CD4-positive, alpha-beta T cell treated with Interleukin-15 for 1 hour (primary cell): ENCODE data around the gene TMEM63A.

ENCODE experiments used
- DNase-seq: peaks from one replicate; pipeline ENCODE4 v3.0.0-alpha.2; 2020

Gene TMEM63A

DNA sequence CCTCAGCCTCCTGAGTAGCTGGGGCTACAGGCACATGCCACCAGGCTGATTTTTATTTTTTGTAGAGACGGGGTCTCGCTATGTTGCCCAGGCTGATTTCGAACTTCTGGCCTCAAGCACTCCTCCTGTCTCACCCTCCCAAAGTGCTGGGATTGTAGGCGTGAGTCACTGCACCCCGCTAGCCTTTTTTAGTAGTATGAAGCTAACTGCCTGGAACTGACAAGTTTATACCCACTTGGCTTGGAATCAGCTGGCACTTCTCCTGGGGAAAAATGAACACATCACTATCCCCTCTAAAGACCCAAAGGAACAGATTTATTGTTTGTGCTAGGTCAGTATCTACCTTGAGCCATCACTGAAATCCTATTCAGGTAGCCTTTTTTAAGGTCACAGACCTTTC, 19.0 kb downstream of the TMEM63A start:
- no peak for DNase-seq

DNA sequence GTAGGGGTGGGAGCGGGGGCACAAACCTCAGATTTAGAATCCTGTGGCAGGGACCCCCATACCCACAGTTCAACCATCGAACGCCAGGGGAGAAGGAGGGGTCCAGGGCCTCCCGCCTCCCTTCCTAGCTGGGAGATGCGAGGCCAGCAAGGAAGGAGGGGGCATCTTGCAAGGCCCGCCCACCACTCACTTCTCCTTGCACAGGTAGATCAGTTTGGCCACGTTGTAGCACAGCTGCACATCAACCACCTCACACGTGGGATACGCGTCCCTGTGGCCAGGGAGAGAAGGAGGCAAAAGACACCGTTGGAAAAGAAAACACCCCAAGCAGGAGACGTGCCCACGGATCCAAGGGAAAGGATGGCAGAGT, 19.6 kb downstream of the TMEM63A start:
- no peak for DNase-seq

DNA sequence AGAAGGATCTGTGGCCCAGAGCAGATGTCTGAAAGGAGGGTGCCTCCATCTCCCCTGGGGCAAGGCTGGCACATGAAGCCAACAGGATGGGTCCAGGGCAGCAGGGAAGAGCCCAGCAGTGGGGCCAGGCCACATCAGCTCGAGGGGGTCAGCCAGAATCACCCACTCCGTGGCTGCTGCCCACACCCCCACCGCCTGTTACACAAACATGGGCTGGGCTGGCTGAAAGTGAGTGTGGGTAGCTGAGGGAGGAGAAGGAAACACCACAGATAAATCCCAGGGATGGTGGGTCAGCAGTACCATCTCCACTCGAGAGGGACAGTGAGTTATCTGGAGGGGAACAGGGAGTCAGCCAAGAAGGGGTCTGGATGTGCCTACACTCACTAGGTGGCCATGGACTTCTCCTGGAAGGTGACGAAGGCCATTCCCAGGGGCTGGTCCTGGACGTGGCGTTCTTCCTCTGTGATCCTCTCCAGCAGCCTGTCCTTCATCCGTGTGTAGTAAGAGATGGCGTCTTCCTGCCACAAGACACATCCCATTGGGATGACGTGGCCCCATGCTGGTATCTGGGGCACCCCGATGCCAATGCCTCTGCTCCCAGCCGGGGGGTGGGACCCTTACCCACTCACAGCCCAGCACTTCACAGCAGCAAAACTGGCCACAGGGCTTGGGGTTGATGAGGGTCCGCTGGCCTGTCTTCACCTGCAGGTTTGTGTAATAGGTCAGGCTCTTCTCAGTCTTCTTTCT, 20.2 kb downstream of the TMEM63A start:
- DNase-seq, result no peak

DNA sequence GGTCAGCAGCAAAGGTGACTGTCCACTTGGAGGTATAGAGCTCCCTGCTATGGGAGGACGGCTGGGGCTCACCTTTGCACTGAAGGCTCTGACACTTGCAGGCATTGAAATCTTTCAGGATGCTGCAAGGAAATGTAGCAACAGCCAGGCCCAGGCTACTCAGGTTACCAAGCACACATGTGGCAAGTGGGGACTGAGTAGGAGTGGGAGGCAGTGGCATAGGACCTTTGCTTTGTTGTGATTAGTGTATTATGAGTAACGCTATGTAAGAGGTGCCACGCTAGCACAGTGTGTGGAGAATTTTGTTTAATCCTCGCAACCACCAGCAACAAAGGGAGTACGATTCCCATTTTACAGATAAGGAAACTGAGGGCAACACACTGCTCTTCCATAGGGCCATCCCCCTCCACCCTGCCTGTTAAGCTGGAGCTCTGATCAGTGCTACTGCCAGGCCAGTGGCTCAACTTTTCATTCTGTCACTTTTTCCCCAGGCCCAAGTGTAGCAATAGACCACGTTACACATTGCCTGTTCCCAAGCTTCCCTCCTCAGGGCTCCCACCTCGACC, 21.2 kb downstream of the TMEM63A start:
- DNase-seq, result no peak

DNA sequence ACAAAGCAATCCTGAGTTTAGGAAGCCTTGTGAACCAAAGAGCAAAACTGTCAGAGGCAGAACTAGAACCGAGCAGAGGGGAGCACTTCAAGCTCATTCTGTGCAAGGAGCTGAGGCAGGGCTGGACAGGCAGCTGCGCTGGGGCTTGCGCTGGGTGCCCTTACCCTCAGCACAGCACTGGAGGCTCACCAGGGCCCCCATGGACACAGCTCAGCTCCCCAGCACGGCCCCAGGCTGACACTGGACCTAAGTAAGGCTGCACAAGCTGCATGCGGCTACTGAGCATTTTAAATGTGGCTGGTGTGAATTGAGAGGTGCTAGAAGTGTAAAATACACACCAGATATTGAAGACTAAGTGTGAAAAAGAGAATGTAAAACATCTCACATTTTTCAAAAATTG, 22.1 kb downstream of the TMEM63A start:
- no peak for DNase-seq

DNA sequence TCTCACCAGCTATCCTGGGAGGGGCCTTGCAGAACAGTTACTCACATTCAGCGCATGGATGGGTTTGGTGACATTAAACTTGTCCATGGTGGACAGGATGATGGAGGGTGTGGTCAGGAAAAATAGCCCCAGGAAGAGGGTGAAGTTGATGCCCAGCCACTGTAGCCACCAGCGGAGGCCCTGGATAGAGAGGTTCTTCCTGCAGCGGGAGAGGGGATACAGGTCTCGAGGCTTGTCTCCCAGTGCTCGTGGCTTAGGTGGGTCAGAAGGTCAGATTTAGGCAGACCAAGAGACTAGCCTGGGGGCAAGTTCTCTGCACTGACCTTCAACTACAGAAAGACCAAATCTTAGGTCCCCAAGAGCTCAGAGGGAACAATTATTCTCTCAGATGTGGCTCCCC, 23.0 kb downstream of the TMEM63A start:
- DNase-seq, result no peak

DNA sequence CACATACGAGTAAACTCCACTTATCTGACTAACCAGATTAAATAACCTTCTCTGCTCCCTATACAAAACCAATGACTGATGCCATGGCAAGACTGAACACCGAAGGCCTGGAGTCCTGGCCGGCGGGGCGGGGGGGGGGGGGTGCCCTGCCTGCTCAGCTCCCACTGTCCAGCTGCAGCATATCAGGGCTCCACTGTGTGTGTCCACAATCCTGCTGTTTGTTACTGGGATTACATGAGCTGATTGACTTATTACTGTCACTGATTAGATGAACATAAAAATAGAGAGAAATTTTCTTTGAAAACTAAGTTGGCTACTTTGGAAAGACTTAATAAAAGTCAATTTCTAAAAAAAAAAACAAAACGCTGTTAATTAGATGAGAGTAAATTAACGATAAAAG, 24.9 kb downstream of the TMEM63A start:
- no peak for DNase-seq

DNA sequence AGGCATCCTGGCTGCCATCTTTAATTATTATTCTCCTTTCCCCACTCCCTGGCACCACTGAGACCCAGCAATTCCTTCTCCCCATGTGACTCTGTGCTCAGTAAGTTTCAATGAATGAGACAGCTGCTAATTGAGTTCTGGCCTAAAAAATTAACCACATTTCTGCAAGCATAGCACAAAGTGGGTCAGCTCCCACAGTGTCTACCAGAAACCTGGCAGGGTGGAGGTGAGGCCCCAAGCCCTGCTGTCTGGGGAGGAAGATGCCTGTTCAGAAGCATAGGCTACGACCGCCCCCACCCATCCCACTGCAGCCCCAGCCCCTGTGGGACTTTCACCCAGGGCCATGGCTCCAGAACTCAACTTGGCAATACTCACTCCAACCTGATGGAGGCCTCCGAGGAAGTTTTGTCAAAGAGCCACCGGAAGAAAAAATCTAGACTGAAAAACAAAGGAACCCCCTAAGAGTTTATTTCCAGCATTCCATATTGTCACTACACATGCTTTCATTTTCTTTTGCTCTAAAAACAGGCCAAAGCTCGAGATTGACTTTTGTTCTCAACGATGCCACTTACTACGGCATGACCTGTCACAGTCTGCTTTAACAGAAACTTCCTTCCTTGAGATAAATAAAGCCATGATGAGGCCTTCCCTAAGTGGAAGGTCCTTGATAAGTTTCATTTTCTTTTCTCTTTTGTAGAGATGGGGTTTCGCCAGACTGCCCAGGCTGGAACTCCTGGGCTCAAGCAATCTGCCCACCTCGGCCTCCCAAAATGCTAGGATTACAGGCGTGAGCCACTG, 26.5 kb downstream of the TMEM63A start:
- DNase-seq, result no peak

DNA sequence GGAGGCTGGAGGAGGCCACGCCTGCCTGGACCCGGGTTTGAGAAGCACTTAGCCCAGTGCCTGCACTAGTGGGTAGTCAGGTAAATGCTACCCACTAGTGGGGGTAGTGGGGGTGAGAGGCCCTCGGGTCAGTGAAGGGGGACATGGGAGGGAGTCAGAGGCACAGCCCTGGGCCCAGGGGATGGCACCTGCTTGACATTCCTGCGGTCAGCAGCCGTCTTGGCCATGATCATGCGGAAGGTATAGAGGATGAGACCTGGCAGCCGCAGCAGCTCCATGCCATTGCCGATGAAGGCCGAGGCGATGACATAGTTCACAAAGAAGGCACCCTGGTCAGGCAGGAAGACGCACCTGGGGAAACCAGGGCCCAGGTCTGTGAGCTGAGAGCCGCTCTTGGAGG, 28.7 kb downstream of the TMEM63A start:
- no peak for DNase-seq

DNA sequence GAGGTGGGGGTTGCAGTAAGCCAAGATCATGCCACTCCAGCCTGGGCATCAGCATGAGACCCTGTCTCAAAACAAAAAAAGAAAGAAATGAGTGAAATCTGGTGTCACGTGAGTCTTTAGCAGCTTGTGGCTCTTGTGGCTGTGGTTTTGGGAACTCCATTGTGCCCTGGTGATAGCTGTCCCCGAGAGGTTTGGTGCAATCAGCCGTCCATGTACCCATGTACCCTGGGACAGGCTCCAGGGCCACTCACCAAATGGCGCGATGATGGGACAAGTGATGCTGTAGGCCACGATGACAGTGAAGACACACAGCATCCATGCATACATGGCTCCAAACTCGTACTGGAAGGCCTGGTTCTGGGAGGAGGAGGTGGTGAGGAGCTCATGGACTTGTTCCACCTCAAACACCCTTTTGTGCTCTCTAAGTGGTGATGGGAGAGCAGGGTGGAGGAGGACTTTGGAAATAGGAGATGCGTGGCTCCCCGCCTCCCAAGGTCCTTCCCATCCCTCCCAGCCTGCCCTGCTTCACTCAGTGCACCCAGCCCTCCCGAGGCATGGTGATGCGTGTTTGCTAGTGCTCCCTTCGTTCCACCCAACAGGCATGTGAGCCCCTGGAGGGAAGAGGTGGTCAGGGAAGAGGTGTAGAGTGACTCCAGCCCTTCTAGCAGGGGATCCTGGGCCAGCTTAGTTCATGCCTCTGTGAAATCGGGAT, 29.6 kb downstream of the TMEM63A start:
- no peak for DNase-seq

DNA sequence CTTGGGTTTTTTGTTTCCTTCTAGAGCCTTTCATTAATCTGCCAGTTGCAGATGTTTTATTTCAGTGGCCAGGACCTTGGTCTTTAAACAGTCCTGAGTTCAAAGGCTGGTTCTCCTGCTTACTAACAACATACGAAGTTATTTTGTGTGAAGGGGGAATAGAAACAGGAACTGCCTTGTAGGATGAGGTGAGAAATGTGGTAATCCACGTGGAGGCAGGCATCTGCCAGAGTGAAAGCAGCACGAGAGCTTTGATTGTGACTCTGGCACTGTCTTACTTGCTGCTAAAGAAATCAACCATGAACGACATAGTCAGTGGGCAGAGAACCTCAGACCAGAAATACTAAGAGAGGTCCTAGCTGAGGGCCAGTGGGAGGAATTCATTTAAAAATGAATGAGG, 30.4 kb downstream of the TMEM63A start:
- DNase-seq, result no peak

DNA sequence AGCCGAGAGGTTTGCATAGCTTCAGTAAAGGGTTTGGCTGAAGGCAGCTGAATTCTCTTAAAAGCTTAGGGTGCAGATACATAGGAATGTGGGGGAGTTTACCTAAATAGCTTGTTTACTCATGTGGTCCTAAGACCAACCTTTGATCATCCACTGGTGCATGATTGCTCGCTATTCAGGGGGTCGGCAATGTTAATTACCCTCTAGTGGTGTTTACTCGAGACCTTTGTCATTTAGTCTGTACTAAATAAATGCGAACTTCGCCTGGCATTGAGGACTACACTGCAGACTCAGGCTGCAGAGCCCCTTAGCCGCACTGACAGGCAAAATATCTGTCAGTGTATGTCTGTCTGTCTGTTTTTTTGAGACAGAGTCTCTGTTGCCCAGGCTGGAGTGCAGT, 31.8 kb downstream of the TMEM63A start:
- DNase-seq, result no peak

DNA sequence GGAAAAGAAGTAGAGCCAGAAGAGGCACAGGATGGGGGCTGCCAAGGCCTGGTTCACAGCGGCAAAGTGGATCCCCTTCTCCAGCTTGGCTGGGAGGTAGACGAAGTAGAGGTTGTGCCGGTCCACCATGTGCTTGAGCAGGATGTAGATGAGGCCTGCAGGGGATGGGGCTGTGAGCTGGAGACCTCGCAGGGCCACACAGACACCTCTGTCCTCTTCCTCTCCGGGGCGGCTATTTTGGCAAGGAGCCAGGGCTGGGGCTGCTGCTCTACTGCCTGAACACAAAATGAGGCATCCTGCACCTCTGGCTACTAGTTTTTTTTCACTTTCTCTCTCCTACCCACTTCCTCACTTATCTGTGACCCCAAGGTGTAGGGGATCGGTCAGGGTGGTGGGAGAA, 32.3 kb downstream of the TMEM63A start:
- DNase-seq, result peak; percentile 36

DNA sequence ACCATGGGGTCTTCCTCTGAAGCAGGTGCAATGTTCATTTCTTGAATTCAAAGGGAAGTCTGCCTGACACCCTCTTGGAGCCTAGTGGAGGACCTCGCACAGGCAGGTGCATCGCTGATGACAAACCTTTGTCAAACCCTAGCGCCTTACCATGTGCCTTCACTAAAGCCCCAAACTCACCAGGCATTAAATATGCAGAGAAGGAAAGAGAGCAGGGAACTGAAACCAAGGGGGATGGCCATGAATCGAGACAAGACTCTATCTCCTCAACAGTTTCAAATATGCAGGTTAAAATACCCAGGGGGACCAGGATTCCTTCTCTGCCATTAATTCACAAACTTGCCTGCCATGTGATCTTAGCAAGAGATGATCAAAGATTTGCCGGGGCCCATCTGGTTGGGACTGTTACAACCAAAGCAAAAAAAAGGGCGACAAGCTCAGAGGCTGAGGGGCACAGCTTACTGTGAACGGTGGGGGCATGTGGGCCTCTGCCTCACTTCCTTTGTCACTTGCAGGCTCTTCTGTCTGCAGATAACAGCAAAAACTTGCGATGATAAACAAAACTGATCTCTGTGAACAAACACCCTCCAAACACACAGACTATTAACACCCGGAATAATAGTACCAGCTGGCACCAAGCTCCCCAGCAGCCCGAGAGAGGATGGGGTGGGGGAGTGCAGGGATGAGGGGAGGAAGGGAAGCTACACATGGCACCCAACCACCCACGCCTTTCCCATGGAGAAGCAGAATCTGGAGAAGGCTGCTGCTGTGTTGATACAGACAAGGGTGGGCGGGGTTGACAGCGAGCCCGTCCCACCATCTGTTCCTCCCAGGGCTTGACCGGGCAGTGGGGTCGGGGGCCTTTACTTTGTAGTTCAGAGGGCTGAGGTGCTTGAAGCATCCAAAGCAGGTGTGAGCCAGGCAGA, 33.9 kb downstream of the TMEM63A start:
- DNase-seq, result peak; percentile 42

DNA sequence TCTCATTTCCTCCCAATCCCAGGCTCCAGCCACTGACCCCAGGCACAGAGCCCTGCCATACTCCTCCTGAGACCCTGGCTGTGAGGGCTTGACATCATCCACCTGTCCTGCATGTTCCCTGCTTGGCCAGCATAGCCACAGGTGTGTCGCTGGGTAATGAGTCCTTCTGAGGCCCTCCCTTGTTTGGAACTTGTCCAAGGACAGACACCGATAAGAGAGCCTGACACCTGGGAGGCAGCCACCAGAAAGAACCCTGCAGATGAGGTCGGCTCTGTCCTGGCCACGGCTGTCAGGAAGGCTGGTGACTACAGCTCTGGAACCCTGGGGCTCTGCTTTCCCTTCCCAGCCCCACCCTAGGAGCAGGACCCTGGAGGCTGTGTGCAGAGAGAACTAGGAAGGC, 34.6 kb downstream of the TMEM63A start:
- DNase-seq, result no peak

DNA sequence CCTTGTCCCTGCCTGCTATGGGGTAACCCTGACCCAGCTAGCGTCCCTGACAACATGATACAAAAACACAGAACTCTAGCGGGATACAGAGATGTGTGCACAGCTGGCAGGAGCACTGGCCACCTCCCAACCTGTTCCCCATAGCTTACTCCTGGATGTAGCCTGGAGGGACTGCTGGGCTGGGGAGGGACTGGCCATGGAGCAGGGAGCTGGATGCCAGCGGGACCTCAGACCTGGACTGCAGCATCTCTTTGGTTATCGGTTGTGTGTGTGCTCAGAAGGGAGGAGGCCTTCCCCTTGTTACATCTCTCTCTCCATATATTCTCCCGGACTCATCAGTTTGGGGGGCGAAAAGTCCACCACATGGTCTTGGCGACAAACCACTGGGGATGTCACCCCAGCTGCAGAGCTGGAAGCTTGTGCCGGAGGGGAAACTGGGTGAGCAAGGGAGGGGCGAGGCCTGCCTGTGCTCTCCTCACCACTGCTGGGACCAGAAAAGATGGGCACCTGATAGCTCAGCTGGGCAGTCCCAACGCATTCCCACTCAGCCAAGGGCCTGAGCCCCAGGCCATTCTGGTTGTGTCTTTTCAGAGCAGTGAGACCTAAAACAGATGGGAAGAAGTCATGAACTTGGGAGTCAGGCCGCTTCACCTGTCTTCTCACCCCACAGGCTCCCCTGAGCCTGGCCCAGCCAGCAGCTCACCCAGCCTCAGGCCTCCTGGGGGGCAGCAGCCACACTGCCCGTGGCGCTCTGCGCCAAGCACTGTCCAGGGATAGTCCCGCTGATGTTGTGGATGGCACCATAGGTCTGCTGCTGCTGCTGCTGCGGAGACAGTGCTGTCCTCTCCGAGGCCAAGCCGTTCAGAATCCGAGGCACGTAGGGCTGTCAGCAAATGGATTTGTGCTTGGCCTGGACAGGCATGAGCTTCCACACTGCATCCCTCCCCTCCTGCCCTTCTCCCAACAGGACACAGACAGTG, 35.6 kb downstream of the TMEM63A start:
- DNase-seq, result no peak

DNA sequence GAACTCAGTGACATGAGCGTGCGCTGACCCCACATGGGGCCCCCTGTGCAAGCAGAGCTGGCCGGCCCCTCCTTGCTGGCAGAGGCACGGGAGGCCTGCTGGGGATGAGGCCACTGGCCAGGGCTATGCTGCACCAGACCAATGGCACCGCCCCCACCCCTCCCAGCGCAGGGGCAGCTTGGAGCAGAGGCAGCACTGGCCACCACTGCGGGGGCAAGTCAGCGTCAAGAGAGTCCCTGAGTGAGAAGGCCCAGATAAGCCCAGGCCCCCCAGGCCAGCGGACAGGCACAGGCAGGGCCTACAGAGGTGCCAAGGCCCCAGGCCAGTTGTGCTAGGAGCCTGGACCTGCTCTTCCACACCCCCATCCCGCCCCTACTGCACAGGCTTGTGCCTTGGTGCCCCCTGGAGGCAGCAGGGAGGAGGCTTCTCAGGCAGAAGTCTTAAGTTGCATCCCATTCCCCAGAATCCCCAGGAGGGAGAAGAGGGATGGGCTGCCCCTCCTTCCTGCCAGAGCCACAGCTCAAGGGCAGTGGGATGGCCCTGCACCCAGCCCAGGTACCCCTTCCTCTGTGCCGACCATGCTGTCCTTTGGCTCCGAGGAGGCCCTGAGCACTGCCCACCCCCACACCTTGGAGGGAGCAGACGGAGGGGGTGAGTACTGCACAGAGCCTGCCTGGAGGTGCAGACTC, 36.5 kb downstream of the TMEM63A start:
- DNase-seq, result no peak

DNA sequence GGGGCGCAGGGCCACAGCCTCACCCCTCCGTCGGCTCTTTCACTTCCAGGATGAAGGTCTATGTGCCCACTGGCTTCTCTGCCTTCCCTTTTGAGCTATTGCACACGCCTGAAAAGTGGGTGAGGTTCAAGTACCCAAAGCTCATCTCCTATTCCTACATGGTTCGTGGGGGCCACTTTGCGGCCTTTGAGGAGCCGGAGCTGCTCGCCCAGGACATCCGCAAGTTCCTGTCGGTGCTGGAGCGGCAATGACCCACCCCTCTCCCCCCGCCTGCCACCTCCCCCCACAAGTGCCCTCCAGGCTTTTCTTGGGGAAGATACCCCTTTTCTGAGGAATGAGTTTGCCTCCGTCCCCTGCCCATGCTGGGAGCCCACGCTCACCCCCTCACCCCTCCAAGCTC, 37.1 kb downstream of the TMEM63A start:
- DNase-seq, result no peak

DNA sequence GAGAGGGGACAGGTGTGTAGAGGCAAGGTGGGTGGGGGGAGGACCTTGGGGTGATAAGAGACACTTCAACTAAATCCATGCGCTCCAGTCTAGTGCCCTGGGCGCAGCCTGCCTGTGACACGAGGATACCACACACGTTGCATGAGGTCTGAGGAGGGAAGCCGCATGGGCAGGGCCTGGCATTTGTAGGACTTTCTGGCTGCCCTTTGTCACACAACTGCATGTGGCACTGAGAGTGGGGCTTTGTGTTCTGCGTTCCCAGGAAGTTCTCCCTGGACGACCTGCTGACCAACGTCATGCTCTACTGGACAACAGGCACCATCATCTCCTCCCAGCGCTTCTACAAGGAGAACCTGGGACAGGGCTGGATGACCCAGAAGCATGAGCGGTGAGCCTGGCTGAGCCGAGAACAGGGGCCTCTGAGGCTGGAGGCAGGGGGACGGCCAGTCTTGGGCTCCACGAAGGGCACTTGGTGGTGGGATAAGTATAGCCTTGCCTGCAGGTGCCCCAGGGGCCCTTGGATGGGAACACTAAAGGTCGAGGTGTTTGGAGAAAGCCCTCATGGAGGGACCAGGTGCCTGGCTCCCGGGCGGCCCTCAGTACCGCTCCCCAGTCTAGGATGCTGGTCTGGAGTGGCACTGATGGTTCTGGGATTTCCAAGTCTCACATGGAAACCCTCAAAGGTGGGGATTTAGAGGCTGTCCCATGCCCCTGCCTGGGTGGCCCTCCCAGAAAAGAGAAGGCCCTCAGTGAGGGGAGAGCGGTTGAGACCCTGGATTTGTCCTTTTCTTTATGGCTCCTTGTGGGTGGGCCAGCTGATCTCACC, 37.7 kb downstream of the TMEM63A start:
- DNase-seq, result no peak

DNA sequence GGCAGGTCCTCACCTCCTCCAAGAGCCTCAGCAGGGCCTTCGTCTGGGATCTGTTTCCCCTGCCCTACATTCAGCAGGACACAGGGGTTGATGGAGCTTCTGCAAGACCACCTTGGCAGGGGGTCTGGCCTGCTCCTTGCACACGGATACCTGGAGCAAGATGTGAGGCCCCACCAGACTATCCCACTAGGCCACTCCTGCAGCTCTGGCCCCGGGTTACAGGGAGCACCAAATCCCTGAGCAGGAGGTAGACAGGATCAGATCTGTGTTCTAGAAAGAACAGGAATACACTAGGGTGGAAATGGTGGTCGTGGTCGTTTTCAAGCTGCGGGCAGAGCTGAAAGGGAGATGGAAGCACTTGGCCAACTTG, 38.8 kb downstream of the TMEM63A start:
- no peak for DNase-seq
